GM12892 (cell line): ENCODE measurements around the gene ARHGAP26.
A peak's percentile ranks its signal among the peaks of the same experiment; 100 is the strongest.
"Not testable (repeated sequence)": the region's sequence is repeated elsewhere in the genome, so short reads cannot be mapped to it uniquely, and the experiment has no call there.

Source experiments
- DNase-seq: peaks from one replicate; pipeline ENCODE4 v3.0.0; 2011; ENCODE audit not compliant: insufficient read length
- FAIRE-seq: peaks from 2 replicates; lab custom pipeline; 2011; peaks lifted over from hg19 to GRCh38; lab: Jason Lieb, UNC
- POLR2A ChIP-seq: IDR thresholded peaks from 2 replicates; pipeline ENCODE4 v1.6.1; 2011; ENCODE audit warnings: low read depth, low read length, control low read depth
- POLR2AphosphoS5 ChIP-seq: IDR thresholded peaks from 2 replicates; pipeline ENCODE4 v1.6.1; 2011; ENCODE audit warnings: low read depth, low read length, control low read depth
- TAF1 ChIP-seq: IDR thresholded peaks from 2 replicates; pipeline ENCODE4 v1.6.1; 2011; ENCODE audit warnings: low read depth, mild to moderate bottlenecking, control low read depth, low read length, borderline replicate concordance

ARHGAP26 gene

DNA sequence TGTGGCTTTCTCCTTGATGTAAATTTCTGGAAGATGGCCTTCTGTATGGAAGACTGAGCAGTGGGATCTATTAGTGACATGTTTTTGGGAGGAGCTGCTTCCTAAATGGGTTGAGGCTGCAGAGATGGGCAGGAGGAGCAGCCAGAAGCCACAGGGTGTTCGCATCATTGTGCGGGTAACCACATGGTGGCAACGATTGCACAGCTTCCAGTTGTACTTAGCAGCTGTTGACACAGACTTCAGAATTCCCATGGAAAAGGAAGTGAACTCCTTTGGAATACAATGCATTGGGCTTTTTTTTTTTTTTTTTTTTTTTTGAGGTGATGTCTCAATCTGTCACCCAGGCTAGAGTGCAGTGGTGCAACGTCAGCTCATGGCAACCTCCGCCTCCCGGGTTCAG, 336.0 kb downstream of the ARHGAP26 start:
- TF ChIP-seq TAF1 (no peak), POLR2AphosphoS5 (no peak), POLR2A (no peak)
- DNase-seq (no peak), FAIRE-seq (no peak)

DNA sequence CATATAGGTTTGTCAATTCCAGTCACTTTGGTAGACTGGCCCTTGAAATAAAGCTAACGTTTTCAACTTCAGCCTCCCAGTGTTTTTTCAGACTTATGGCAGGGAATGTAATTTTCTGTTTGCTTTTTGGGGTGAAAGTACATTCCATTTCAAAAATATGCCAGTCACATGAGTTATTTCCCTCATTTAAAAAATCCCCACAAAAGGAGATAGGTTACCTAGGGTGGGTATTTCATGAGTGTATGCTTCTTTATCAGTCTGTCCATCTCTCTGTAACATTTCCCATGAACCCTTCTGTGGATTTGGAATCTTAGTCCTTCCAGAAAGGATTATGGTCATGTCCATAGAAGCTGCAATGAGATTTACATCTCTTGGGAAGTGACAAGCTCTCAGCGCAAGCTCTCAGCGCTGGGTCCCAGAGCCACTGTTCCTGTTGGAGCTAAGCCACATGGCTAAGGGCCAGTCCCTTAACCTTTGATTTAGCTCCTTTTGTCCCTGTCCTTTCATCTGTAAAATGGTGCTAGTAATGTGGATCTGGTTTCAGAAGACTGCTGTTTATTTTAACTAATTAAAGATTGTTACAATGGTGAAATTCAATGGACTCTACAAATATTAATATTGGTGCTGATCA, 338.4 kb downstream of the ARHGAP26 start:
- TF ChIP-seq TAF1 (no peak), POLR2AphosphoS5 (no peak), POLR2A (no peak)
- FAIRE-seq (no peak), DNase-seq (no peak)

DNA sequence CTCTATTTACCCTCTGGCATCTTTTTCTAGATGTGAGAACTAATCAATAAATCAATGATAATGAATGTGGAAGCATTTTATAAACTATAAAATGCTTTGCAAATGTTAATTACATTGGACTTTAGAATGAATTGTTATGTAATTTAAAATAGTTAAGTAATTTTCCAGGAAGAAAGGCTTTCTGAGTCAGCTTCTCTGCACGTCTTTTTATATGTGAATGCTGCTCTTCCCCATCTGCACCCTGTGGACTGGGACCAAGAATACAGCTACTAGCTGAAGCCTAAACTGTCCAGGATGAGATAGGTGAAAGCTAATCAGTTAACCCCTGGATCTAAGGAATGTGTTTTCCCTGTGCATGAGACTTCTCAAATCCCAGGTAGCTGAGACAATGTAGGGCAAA, 340.4 kb downstream of the ARHGAP26 start:
- no peak for DNase-seq
- TF ChIP-seq POLR2AphosphoS5 (no peak), POLR2A (no peak), TAF1 (no peak)
- no peak for FAIRE-seq

DNA sequence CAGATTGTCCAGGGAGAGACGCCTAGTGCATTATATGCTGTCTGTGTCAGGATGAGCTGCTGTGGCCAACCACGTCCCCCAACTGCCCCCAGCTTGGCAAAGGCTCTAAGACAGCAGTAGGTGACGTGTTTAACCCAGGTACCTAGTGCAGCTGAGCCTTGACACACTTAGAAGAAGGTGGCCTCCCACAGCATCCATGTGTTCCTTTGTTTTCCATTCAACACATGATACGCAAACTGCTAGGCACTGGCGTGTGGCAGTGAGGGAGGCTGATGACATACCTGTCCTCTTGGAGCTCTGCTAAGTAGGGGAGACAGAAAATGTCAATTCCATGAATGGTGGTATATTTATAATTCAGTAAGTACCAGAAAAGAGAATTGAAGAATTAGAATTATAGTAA, 341.6 kb downstream of the ARHGAP26 start:
- DNase-seq = no peak
- TF ChIP-seq POLR2AphosphoS5 (no peak), TAF1 (no peak), POLR2A (no peak)
- FAIRE-seq = no peak

DNA sequence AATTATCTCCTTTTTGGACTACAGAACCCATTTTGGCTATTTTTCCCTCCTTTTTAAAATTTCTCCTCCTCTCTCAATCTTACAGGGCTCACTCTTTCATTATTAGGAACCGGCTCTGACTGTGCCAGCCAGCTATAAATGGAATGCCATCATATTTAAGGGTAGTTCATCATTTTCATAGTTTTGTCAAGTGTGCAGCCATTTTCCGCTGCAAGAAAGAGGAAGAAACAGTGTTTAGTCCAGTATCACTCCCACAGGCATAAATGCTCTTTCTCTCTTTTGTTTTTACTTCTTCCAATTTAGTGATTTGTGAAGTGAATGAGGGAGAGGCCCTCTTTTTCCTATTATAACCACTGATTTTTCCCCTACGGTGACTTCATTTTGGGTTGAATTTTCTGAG, 343.3 kb downstream of the ARHGAP26 start:
- DNase-seq (no peak), FAIRE-seq (peak; percentile 21)
- TF ChIP-seq POLR2A (no peak), TAF1 (no peak), POLR2AphosphoS5 (no peak)

DNA sequence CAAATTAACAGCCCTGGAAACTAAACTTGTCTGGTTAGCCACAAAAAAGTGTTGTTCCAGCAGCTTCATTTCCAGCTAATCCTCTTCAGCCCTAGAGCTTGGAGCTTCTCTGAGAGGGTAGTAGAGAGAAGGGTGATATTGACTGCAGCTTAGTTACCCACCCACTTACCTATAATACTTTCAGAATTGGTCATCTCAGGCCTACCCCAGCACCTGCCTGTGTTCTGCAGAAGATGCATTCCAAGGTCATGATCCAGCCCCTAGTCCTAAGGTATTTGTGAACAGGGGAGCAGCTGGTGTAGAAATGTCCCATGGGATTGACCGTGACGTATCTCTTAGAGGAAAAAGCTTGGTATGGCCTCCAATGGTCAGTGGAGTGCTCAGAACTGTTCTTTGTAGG, 344.3 kb downstream of the ARHGAP26 start:
- TF ChIP-seq POLR2A (no peak), POLR2AphosphoS5 (no peak), TAF1 (no peak)
- no peak for DNase-seq
- no peak for FAIRE-seq

DNA sequence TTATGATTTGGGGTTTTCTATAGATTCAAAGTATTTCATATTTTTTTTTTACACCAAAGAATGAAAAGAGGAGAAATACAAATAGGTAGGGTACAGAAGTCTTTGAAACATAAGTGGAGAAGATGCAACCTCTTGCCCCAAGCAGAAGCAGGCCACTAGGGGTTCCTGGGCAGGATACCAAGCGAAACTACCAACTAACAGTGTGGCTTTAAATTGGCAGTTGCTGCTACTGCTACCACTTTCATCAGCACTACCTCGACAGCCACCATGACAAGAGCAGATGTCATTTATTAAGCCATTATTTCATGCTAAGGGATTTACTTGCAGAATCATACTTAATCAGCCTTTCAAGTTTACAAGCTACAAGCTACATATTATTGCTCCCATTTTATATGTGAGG, 345.2 kb downstream of the ARHGAP26 start:
- FAIRE-seq (no peak), DNase-seq (no peak)
- no peak for TF ChIP-seq POLR2AphosphoS5
- no peak for TF ChIP-seq POLR2A
- TF ChIP-seq TAF1 = no peak

DNA sequence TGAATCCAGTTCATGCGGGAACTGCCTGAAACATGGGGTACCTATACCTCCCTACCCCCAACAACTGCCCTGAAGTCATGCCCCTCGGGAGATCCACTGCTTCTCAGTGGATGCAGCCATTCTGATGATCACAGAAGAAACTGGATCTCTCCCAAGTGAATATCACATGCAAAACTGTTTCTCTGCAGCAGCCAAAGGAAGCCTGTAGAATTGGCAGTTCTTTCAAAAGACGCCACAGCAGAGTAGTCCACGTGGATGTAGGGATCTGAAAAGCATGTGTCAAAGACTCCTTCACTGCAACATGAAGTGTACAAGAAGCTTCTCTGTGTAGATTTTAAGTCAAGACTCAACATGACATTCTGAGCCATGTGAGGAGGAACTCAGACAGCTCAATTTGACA, 346.6 kb downstream of the ARHGAP26 start:
- FAIRE-seq (no peak), DNase-seq (no peak)
- TF ChIP-seq POLR2AphosphoS5 (no peak), TAF1 (no peak), POLR2A (no peak)

DNA sequence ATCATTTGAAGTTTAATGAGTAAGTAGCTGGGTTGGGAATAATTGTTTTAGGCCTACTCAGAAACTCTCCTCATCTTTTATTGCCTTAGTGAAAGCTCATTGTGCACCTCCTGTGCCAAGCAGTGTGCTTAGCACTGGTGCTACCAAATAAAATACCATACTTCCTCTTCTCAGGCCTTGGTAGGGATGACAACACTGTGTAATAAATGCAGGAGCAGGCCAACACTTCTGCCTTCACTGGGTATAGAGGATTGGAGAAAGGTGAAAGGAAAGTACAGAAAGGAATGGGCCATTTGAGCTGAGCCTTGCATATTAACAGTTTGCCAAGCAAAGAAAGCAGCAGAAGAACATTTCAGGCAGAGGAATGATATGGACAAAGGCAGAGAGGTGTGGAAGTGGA, 347.6 kb downstream of the ARHGAP26 start:
- no peak for FAIRE-seq
- no peak for DNase-seq
- TF ChIP-seq POLR2AphosphoS5 (no peak), TAF1 (no peak)

DNA sequence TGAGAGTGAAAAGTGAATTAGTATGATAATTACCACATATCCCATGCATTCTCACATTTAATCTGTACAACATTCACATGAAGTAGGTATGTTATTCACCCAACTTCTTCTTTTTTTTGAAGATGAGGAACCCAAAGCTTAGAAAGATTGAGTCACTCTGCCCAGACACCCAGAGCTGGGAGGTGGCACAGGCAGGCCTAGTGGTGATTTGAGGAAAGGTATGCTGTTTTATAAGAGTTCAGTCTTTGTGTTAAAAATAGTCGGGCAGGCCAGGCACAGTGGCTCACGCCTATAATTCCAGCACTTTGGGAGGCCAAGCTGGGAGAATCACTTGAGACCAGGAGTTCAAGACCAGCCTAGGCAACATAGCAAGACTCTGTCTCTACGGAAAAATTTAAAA, 348.0 kb downstream of the ARHGAP26 start:
- DNase-seq = no peak
- no peak for TF ChIP-seq TAF1
- no peak for TF ChIP-seq POLR2A
- TF ChIP-seq POLR2AphosphoS5 = no peak
- FAIRE-seq = peak; percentile 78

DNA sequence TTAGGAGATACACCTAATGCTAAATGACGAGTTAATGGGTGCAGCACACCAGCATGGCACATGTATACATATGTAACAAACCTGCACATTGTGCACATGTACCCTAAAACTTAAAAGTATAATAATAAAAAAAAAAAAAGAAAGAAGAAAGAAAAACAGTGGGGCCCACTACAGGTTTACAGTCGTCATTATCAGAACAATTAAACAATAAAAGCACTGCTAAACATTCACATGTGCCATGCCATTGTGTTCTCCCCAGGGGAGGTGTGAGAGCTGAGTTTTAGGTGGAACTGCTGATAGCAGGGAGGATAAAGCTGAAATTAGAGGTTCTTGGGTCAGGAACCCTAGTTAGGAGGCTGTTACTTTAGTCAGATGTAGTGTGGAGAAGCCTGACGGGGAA, 348.6 kb downstream of the ARHGAP26 start:
- FAIRE-seq, DNase-seq: not testable (repeated sequence)

DNA sequence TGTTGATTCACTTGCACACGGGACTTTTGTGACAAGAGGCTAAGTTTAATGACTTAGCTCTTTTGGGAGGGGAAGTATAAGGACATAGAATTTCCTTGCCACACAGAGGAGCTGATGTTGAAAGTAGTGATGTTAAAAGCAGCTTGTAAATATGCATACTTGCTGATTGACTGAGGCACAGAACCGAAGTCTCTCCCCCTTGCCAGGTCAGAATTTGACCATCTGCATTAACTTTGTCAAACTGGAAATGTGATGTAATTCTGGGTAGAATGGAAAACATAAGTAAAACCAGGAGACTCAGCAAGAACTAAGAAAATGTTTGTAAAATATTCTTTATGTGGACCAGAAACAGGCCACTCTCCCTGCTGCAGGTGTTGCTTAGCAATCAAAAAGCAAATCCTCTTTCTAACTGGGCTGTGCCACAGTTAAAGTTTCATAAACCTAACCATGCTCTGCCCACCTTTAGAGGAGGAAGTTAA, 349.2 kb downstream of the ARHGAP26 start:
- DNase-seq = no peak
- FAIRE-seq = peak; percentile 80

More for the DNA sequence above, 349.2 kb downstream of the ARHGAP26 start:
- TF ChIP-seq POLR2A (no peak), POLR2AphosphoS5 (no peak), TAF1 (no peak)
